Fibroblast of lung (primary cell): ENCODE data around the gene CD40LG. TPM values are rescaled to one million over a fixed set of nuclear protein-coding genes. Genes with fewer than 3 reads are reported as not detected.

Source experiments
- DNase-seq, 2 donors: peaks; one replicate each; pipeline versions ENCODE4 v3.0.0 to v3.0.0-alpha.2; 2010; ENCODE audit warnings: low read depth in 2 of 2
- H2AFZ ChIP-seq: 2 replicates; pipeline ENCODE4 v1.5.1; 2012; ENCODE audit warnings: low read length, control low read depth, inconsistent platforms
- H3K27ac ChIP-seq: 2 replicates; pipeline ENCODE4 v1.5.1; 2011; ENCODE audit warnings: low read length, control low read depth; ENCODE audit not compliant: insufficient read depth
- H3K27me3 ChIP-seq: 2 replicates; pipeline ENCODE4 v1.5.1; 2011; ENCODE audit warnings: mild to moderate bottlenecking, low read length; ENCODE audit not compliant: control insufficient read depth, insufficient read depth
- H3K36me3 ChIP-seq: 2 replicates; pipeline ENCODE4 v1.5.1; 2011; ENCODE audit warnings: low read length; ENCODE audit not compliant: control insufficient read depth, insufficient read depth
- H3K4me1 ChIP-seq: 2 replicates; pipeline ENCODE4 v1.5.1; 2011; ENCODE audit warnings: low read length; ENCODE audit not compliant: control insufficient read depth, insufficient read depth; ENCODE audit errors: extremely low read depth
- H3K4me2 ChIP-seq: 2 replicates; pipeline ENCODE4 v1.5.1; 2011; ENCODE audit warnings: low read length, control low read depth; ENCODE audit not compliant: insufficient read depth; ENCODE audit errors: extremely low read depth
- H3K4me3 ChIP-seq, 4 experiments: fragments of 200-600 bp in 1 of 4; sonication (generic) in 1 of 4; replicated peaks in 1 of 4; 2 replicates each; pipeline ENCODE4 v1.5.1; 2011 to 2016; ENCODE audit warnings: low read length in 4 of 4, low read depth in 3 of 4, mild to moderate bottlenecking in 3 of 4, control low read depth in 2 of 4, inconsistent platforms in 1 of 4, mixed read lengths in 1 of 4; ENCODE audit not compliant: insufficient read depth in 1 of 4; ENCODE audit errors: control extremely low read depth in 1 of 4
- H3K79me2 ChIP-seq: 2 replicates; pipeline ENCODE4 v1.5.1; 2012; ENCODE audit warnings: mild to moderate bottlenecking, low read length, inconsistent platforms; ENCODE audit not compliant: control insufficient read depth, insufficient read depth
- H3K9ac ChIP-seq: 2 replicates; pipeline ENCODE4 v1.5.1; 2011; ENCODE audit warnings: mild to moderate bottlenecking, low read length, control low read depth; ENCODE audit not compliant: insufficient read depth
- H3K9me3 ChIP-seq: 2 replicates; pipeline ENCODE4 v1.5.1; 2012; ENCODE audit warnings: low read depth, low read length; ENCODE audit not compliant: control insufficient read depth, insufficient read depth
- H4K20me1 ChIP-seq: 2 replicates; pipeline ENCODE4 v1.5.1; 2011; ENCODE audit warnings: low read length; ENCODE audit not compliant: control insufficient read depth, insufficient read depth; ENCODE audit errors: extremely low read depth
- EZH2 ChIP-seq: IDR thresholded peaks from 2 replicates; pipeline ENCODE4 v1.5.1; 2012; ENCODE audit warnings: low read length, control low read depth, mild to moderate bottlenecking; ENCODE audit errors: missing control alignments
- polyA plus RNA-seq, 2 donors: library from polyadenylated mRNA; depleted of rRNA in 1 of 2; stranded (reverse) in 1 of 2; unstranded in 1 of 2; fragments of >200 nt; gene quantifications; 2 replicates each; pipeline ENCODE4 v1.2.1, GENCODE V29; 2011 to 2012; ENCODE audit warnings: missing spikeins in 1 of 2
- total RNA-seq: library from RNA; depleted of rRNA; stranded (reverse); fragments of >200 nt; gene quantifications from 2 replicates; pipeline ENCODE4 v1.2.1, GENCODE V29; 2014
- TF ChIP-seq, protein P1 (sequence below), 2 donors: IDR thresholded peaks in 1 of 2; conservative IDR thresholded peaks in 1 of 2; 1 replicate in 1 of 2; 2 replicates in 1 of 2; pipeline ENCODE4 v1.5.1; 2011 to 2012; ENCODE audit warnings: low read length in 2 of 2, control low read depth in 1 of 2, inconsistent platforms in 1 of 2, low read depth in 1 of 2, mild to moderate bottlenecking in 1 of 2

Gene CD40LG
- total and polyA plus RNA-seq, 2 donors (not counting 1 experiment from before 2014, with no cell fraction given): not detected

DNA sequence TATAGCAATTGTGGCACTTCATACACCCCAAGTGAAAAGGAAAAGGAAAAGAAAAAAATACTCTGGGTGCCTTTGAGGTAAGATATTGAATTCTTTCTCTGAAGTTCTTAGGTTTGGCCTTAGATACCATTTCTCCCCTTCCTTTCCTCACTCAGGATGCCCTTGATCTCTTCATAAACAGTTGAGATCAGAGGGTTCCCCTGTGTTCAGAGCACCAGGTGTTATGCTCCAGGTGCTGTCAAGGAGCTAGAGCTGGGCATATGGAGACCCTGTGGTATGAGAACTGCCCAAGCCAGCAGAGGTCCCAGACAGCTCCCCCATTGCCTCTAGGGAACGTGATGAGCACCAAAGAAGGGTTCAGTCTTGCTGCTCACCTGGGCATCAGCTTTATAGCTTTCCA lies 17.1 kb upstream of the CD40LG start:
- H4K20me1 ChIP-seq: no peaks in the 10 kb centered on the region
- H3K4me3 ChIP-seq: no peak overlapping the region
- no peak for DNase-seq
- no peaks in the 10 kb centered on the region for H3K36me3 ChIP-seq
- no peak overlapping the region for H3K9ac ChIP-seq
- no peak overlapping the region for H2AFZ ChIP-seq
- no peak overlapping the region for H3K4me2 ChIP-seq
- no peaks in the 10 kb centered on the region for H3K79me2 ChIP-seq
- no peaks in the 10 kb centered on the region for H3K27me3 ChIP-seq
- no peak overlapping the region for H3K27ac ChIP-seq
- H3K4me1 ChIP-seq: no peaks in the 10 kb centered on the region
- TF ChIP-seq EZH2: no peak
- TF ChIP-seq, protein P1, sequence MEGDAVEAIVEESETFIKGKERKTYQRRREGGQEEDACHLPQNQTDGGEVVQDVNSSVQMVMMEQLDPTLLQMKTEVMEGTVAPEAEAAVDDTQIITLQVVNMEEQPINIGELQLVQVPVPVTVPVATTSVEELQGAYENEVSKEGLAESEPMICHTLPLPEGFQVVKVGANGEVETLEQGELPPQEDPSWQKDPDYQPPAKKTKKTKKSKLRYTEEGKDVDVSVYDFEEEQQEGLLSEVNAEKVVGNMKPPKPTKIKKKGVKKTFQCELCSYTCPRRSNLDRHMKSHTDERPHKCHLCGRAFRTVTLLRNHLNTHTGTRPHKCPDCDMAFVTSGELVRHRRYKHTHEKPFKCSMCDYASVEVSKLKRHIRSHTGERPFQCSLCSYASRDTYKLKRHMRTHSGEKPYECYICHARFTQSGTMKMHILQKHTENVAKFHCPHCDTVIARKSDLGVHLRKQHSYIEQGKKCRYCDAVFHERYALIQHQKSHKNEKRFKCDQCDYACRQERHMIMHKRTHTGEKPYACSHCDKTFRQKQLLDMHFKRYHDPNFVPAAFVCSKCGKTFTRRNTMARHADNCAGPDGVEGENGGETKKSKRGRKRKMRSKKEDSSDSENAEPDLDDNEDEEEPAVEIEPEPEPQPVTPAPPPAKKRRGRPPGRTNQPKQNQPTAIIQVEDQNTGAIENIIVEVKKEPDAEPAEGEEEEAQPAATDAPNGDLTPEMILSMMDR (conservative IDR thresholded peaks at IDR 0.05 in 1 of 2, IDR thresholded peaks at IDR 0.05 in 1 of 2; ENCODE audit: low read depth in 1 of 2, low read length in 2 of 2): no peak
- H3K9me3 ChIP-seq: no peaks in the 10 kb centered on the region

DNA sequence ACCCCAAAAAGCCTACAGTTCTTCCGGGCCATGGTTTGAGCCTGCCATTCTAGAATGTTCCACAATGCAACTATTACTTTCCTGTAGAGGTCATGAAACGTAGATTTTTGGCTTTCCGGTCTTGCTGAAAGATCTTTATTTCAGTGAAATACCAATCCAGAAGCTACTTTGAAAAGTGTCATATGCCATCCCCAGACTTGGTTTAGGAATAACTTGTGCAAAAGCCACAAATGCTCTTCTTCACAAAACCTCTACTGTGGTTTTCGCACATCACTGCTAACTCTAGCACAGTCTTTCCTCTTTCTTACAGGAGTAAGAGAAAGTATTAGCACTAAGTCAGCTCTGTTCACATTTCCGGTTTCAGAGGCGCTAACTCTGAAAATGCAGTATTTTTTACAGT lies 12.7 kb upstream of the CD40LG start:
- TF ChIP-seq, protein P1 (conservative IDR thresholded peaks at IDR 0.05 in 1 of 2, IDR thresholded peaks at IDR 0.05 in 1 of 2; ENCODE audit: low read depth in 1 of 2, low read length in 2 of 2): no peak
- TF ChIP-seq EZH2: no peak
- H3K79me2 ChIP-seq: no peaks in the 10 kb centered on the region
- H3K4me1 ChIP-seq: no peaks in the 10 kb centered on the region
- no peak overlapping the region for H3K27ac ChIP-seq
- no peaks in the 10 kb centered on the region for H4K20me1 ChIP-seq
- no peaks in the 10 kb centered on the region for H3K27me3 ChIP-seq
- no peaks in the 10 kb centered on the region for H3K9me3 ChIP-seq
- H3K9ac ChIP-seq: no peak overlapping the region
- no peak overlapping the region for H3K4me3 ChIP-seq
- no peak overlapping the region for H2AFZ ChIP-seq
- H3K36me3 ChIP-seq: no peaks in the 10 kb centered on the region
- H3K4me2 ChIP-seq: no peak overlapping the region
- DNase-seq: no peak

DNA sequence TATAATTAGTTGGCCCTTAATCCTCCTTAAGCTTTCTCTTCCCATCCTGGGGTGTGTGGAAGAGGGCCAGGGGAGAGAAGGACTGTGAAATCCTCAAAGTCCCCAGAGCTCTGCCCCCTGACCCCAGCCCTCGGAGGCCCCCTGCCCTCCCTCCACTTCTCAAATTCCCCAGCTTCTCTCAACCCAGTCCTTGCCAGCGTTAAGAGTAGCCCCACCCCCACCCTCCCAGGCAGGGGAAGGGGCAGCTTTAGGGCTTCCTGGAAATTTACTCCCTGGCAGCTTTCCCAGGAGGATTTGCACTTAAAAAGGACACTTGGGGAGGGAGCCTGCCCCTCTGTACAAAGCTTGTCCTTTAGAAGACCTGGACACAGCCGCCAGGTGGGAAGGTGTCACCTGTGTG lies 11.8 kb upstream of the CD40LG start:
- no peaks in the 10 kb centered on the region for H3K4me1 ChIP-seq
- H2AFZ ChIP-seq: no peak overlapping the region
- no peak overlapping the region for H3K4me2 ChIP-seq
- DNase-seq: no peak
- TF ChIP-seq EZH2: no peak
- TF ChIP-seq, protein P1 (conservative IDR thresholded peaks at IDR 0.05 in 1 of 2, IDR thresholded peaks at IDR 0.05 in 1 of 2; ENCODE audit: low read depth in 1 of 2, low read length in 2 of 2): no peak
- no peak overlapping the region for H3K9ac ChIP-seq
- no peaks in the 10 kb centered on the region for H3K36me3 ChIP-seq
- no peaks in the 10 kb centered on the region for H3K9me3 ChIP-seq
- H3K27ac ChIP-seq: no peak overlapping the region
- H3K4me3 ChIP-seq: no peak overlapping the region
- no peaks in the 10 kb centered on the region for H4K20me1 ChIP-seq
- no peaks in the 10 kb centered on the region for H3K79me2 ChIP-seq
- H3K27me3 ChIP-seq: no peaks in the 10 kb centered on the region
